ENCODE data around the gene ATF2.

The ATF2 gene

DNA sequence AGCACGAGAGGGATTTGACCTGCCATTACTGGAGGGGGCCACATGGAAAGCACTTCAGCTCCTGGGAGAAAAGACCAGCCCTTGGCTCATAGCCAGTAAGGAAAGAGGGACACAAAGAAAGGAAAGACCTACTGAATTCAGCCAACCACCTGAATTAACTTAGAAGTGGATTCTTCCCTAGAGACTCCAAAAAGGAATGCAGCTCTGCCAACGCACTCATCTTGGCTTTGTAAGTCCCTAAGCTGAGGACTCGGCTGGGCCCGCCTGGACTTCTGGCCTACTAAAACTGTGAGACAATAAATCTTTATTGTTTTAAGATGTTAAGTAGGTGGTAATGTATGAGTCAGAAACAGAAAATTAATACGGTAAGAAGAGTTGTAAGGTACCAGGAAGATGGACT lies 11.5 kb downstream of the ATF2 start:
- Histone ChIP-seq H3K27me3 (ENCODE audit: control insufficient read depth, insufficient read depth, low read length) (no peaks in the 10 kb centered on the region), H3K4me1 (ENCODE audit: control insufficient read depth, low read depth, low read length) (peaks cover 4% of the 10 kb centered on the region), H3K9ac (ENCODE audit: low read length) (no peak overlapping the region), H3K9me3 (ENCODE audit: control insufficient read depth, low read depth, low read length) (no peaks in the 10 kb centered on the region), H3K36me3 (ENCODE audit: control insufficient read depth, low read depth, low read length) (no peaks in the 10 kb centered on the region), H3K4me3 (ENCODE audit: low read length) (no peak overlapping the region), H3K27ac (ENCODE audit: low read length) (no peak overlapping the region)

DNA sequence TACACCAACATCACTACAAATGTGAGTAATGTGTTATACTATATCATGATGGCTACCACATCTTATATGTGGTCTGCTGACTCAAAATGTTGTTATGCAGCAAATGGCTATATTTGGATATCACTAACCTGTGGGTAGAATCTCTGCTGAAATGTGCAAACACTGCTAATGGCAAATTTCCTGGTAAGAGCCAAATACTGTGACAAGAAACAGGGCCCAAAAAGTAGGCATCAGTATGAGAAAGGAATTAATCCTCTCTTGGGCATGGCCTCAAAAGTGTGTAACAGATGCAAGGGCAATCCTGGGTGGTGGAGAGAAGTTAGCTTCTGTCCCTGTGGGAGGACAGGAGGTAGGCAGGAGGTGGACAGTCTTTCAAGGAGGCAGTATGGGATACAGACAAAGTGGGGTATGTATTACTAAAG lies 13.3 kb downstream of the ATF2 start:
- no peak overlapping the region for H3K27ac ChIP-seq (ENCODE audit: low read length)
- no peaks in the 10 kb centered on the region for H3K27me3 ChIP-seq (ENCODE audit: control insufficient read depth, insufficient read depth, low read length)
- H3K36me3 ChIP-seq (ENCODE audit: control insufficient read depth, low read depth, low read length), result peaks cover 2% of the 10 kb centered on the region
- H3K4me1 ChIP-seq (ENCODE audit: control insufficient read depth, low read depth, low read length), result peaks cover 4% of the 10 kb centered on the region
- H3K4me3 ChIP-seq (ENCODE audit: low read length), result no peak overlapping the region
- no peak overlapping the region for H3K9ac ChIP-seq (ENCODE audit: low read length)
- H3K9me3 ChIP-seq (ENCODE audit: control insufficient read depth, low read depth, low read length), result no peaks in the 10 kb centered on the region

DNA sequence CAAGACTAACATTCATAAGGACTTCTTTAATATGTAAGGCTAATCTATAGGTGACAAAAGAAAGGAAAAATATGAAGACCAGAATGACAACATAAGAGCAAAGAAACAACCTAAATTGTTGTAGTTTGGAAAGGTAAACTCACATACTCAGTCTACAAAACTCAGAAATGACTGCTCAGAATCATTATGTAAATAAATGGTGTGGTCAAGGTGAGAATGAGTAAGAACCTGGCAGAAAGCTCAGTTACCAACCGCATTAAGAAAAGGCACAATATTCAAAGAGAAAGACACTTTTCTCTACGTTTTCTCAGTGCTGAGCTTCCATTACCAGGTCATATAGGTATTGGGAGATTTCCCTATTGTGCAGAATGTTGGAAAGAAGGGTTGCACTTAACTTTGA lies 15.8 kb downstream of the ATF2 start:
- no peak overlapping the region for H3K9ac ChIP-seq (ENCODE audit: low read length)
- H3K4me3 ChIP-seq (ENCODE audit: low read length), result no peak overlapping the region
- H3K27me3 ChIP-seq (ENCODE audit: control insufficient read depth, insufficient read depth, low read length), result no peaks in the 10 kb centered on the region
- peaks cover 4% of the 10 kb centered on the region for H3K4me1 ChIP-seq (ENCODE audit: control insufficient read depth, low read depth, low read length)
- H3K9me3 ChIP-seq (ENCODE audit: control insufficient read depth, low read depth, low read length), result no peaks in the 10 kb centered on the region
- H3K36me3 ChIP-seq (ENCODE audit: control insufficient read depth, low read depth, low read length), result peaks cover 2% of the 10 kb centered on the region
- H3K27ac ChIP-seq (ENCODE audit: low read length), result no peak overlapping the region

DNA sequence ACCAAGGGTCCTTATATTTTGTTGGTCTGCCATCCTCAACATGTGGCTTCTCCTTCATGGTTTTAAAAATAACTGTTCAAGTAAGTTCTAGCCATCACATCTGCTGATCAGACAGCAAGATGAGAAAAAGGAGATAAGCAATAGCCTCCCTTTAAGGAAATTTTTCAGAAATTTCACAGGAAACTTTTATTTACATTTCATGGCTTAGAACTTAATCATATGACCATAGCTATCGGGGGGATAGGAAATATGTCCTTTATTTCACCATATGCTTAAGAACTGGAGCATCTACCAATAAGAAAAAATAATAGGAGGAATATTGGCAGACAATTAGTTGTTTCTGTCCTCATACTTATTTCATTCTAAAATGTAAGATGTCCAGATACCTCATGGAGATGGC lies 16.2 kb downstream of the ATF2 start:
- Histone ChIP-seq H3K4me3 (ENCODE audit: low read length) (no peak overlapping the region), H3K36me3 (ENCODE audit: control insufficient read depth, low read depth, low read length) (peaks cover 2% of the 10 kb centered on the region), H3K27me3 (ENCODE audit: control insufficient read depth, insufficient read depth, low read length) (no peaks in the 10 kb centered on the region), H3K9ac (ENCODE audit: low read length) (no peak overlapping the region), H3K9me3 (ENCODE audit: control insufficient read depth, low read depth, low read length) (no peaks in the 10 kb centered on the region), H3K4me1 (ENCODE audit: control insufficient read depth, low read depth, low read length) (peaks cover 4% of the 10 kb centered on the region), H3K27ac (ENCODE audit: low read length) (no peak overlapping the region)

DNA sequence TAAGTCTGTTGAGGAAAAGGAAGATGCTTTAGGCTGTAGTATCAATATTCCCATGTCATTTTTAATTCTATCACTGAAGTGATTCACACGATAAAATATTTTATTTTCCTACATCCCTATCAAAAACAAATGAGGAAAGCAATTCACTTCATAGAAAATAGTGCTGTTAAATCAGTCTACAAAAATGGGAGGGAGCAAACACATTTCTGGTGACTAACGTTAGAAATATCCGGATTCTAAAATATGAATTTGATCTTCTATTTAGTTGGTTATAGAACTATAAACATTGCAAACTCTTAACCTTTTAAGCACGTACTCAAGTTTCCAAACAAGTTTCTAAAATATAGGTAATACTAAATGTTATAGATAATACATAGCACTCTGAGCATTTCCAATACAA lies 20.8 kb downstream of the ATF2 start:
- Histone ChIP-seq H3K4me1 (ENCODE audit: control insufficient read depth, low read depth, low read length) (no peaks in the 10 kb centered on the region), H3K36me3 (ENCODE audit: control insufficient read depth, low read depth, low read length) (peaks cover 5% of the 10 kb centered on the region), H3K27ac (ENCODE audit: low read length) (no peak overlapping the region), H3K9ac (ENCODE audit: low read length) (no peak overlapping the region), H3K27me3 (ENCODE audit: control insufficient read depth, insufficient read depth, low read length) (no peaks in the 10 kb centered on the region), H3K4me3 (ENCODE audit: low read length) (no peak overlapping the region), H3K9me3 (ENCODE audit: control insufficient read depth, low read depth, low read length) (no peaks in the 10 kb centered on the region)

DNA sequence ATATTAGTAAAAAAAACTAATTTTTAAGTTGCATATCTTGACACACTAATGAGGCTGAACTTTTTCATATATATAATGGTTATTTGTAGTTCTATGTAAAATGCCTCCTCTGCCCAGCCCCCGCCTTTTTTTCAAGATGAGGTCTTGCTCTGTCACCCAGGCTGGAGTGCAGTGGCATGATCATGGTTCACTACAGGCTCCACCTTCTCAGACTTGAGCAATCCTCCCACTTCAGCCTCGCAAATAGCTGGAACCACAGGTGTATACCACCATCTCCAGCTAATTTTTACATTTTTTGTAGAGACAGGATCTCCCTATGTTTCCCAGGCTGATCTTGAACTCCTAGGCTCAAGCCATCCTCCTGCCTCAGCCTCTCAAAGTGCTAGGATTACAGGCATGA lies 24.3 kb downstream of the ATF2 start:
- Histone ChIP-seq H3K27me3 (ENCODE audit: control insufficient read depth, insufficient read depth, low read length) (no peaks in the 10 kb centered on the region), H3K36me3 (ENCODE audit: control insufficient read depth, low read depth, low read length) (peaks cover 5% of the 10 kb centered on the region), H3K27ac (ENCODE audit: low read length) (no peak overlapping the region), H3K4me1 (ENCODE audit: control insufficient read depth, low read depth, low read length) (no peaks in the 10 kb centered on the region), H3K9me3 (ENCODE audit: control insufficient read depth, low read depth, low read length) (no peaks in the 10 kb centered on the region), H3K9ac (ENCODE audit: low read length) (no peak overlapping the region), H3K4me3 (ENCODE audit: low read length) (no peak overlapping the region)

DNA sequence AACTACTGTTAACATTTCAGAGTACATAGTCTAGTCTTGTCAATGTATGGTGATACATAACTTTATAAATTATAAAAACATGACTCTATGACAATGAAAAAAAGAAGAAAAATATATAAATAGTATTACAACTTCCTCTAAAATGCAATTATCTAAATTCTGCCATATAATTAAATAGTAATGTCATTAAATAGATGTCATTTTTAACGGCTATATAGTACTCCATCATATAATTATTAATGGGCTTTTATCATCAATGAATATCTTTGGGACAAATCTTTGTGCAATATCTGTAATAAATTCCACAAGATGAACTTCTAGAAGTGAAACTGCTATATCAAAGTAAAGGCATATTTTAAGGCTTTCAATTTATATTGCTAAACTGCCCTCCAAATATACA lies 24.8 kb downstream of the ATF2 start:
- H3K27me3 ChIP-seq (ENCODE audit: control insufficient read depth, insufficient read depth, low read length), result no peaks in the 10 kb centered on the region
- H3K36me3 ChIP-seq (ENCODE audit: control insufficient read depth, low read depth, low read length), result peaks cover 7% of the 10 kb centered on the region
- no peak overlapping the region for H3K9ac ChIP-seq (ENCODE audit: low read length)
- H3K4me3 ChIP-seq (ENCODE audit: low read length), result no peak overlapping the region
- H3K4me1 ChIP-seq (ENCODE audit: control insufficient read depth, low read depth, low read length), result no peaks in the 10 kb centered on the region
- H3K27ac ChIP-seq (ENCODE audit: low read length), result no peak overlapping the region
- H3K9me3 ChIP-seq (ENCODE audit: control insufficient read depth, low read depth, low read length), result no peaks in the 10 kb centered on the region

DNA sequence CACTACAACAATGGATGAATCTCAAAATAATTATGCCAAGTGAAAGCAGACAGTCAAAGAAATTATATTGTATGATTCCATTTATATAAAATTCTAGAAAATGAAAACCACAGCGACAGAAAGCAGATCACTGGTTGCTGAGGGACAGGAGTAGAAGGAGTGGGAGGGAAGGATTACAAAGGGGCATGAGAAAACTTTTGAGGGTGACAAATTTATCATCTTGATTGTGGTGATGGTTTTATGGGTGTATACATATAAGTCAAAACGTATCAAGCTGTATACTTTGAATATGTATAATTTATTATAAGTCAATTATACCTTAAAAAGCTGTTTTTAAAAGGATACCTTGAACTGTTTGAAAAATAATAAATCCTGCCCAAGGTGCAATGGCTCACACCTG lies 27.7 kb downstream of the ATF2 start:
- H3K9ac ChIP-seq (ENCODE audit: low read length), result no peak overlapping the region
- peaks cover 12% of the 10 kb centered on the region for H3K36me3 ChIP-seq (ENCODE audit: control insufficient read depth, low read depth, low read length)
- H3K4me1 ChIP-seq (ENCODE audit: control insufficient read depth, low read depth, low read length), result peaks cover 13% of the 10 kb centered on the region
- H3K27me3 ChIP-seq (ENCODE audit: control insufficient read depth, insufficient read depth, low read length), result no peaks in the 10 kb centered on the region
- H3K4me3 ChIP-seq (ENCODE audit: low read length), result no peak overlapping the region
- no peak overlapping the region for H3K27ac ChIP-seq (ENCODE audit: low read length)
- H3K9me3 ChIP-seq (ENCODE audit: control insufficient read depth, low read depth, low read length), result no peaks in the 10 kb centered on the region

DNA sequence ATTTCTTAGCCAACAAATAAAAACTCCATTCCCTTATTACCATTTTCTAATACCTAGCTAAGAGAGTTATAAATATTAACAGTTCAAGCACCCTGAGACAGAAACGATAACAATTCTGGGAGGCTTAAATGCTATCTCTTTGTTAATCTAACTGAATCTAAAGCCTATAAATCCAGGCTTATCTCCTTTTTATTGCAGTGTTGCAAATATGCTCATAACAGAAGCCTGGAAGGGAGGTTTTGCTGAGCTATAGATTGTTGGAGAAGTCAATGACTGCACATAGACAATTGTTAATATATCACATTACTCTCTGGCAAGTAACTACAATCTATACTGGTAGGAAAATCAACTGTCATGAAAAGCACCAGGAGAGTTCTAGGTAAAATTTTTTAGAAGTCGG lies 30.2 kb downstream of the ATF2 start:
- peaks cover 14% of the 10 kb centered on the region for H3K36me3 ChIP-seq (ENCODE audit: control insufficient read depth, low read depth, low read length)
- no peak overlapping the region for H3K9ac ChIP-seq (ENCODE audit: low read length)
- H3K4me1 ChIP-seq (ENCODE audit: control insufficient read depth, low read depth, low read length), result peaks cover 14% of the 10 kb centered on the region
- no peaks in the 10 kb centered on the region for H3K9me3 ChIP-seq (ENCODE audit: control insufficient read depth, low read depth, low read length)
- H3K27me3 ChIP-seq (ENCODE audit: control insufficient read depth, insufficient read depth, low read length), result no peaks in the 10 kb centered on the region
- H3K4me3 ChIP-seq (ENCODE audit: low read length), result no peak overlapping the region
- no peak overlapping the region for H3K27ac ChIP-seq (ENCODE audit: low read length)

DNA sequence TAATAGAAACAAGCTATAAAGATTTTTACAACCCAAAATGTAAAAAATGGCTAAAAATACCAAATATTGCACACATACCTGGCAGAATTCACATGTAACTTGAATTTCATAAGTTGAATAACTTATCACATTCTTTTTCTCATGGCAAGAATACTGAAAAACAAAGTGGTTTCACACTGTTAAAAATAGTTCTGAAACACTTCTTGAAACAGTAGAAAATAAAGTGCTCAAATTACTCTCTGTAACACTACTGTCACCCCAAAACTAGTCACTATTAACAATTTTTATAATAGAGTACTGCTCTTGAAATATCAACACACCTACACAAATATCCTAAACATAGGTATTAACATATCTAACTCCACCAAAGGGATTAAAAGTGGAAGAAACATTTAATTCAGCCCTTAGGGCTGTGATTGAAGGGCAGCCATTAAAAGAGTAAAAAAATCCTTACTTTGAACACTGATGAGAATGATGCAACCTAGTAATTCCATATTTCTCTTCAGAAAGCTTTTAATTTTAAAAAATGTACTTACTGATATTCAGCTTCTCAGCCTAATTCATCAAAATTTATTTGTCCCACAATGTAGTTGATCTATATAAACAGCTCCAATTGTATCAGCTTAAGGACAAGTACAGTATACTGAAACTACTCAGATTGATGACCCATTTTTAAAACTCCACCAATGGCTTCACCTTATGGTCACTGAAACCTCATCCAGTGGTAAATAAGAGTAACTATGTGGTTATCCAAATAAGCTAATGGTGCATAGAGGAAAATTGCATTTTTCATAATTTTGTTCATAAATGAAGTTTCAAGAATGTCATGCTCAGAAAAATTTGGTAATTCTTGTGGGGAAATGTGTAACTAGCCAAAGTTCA lies 31.4 kb downstream of the ATF2 start:
- Histone ChIP-seq H3K27me3 (ENCODE audit: control insufficient read depth, insufficient read depth, low read length) (no peaks in the 10 kb centered on the region), H3K27ac (ENCODE audit: low read length) (no peak overlapping the region), H3K9me3 (ENCODE audit: control insufficient read depth, low read depth, low read length) (no peaks in the 10 kb centered on the region), H3K4me3 (ENCODE audit: low read length) (no peak overlapping the region), H3K4me1 (ENCODE audit: control insufficient read depth, low read depth, low read length) (peaks cover 14% of the 10 kb centered on the region), H3K36me3 (ENCODE audit: control insufficient read depth, low read depth, low read length) (peaks cover 14% of the 10 kb centered on the region), H3K9ac (ENCODE audit: low read length) (no peak overlapping the region)

DNA sequence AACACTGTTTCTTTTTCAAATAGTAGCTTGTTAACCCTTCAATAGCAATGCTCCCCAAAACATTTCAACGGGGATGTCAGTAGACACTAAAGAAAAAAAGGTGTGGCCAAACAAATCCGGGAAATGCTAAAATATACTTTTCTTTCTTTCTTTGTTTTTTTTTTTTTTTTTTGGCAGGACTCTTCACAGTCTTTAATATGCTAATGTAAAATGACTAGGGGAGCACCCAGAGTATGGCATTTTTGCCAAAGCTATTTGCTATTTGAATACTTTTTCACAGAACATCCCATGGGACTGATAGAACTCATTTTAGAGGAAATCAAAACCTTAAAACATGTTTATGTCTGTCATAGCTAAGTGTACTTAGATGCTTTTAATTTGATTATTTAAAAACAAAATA lies 32.1 kb downstream of the ATF2 start:
- no peaks in the 10 kb centered on the region for H3K27me3 ChIP-seq (ENCODE audit: control insufficient read depth, insufficient read depth, low read length)
- H3K9me3 ChIP-seq (ENCODE audit: control insufficient read depth, low read depth, low read length), result no peaks in the 10 kb centered on the region
- H3K4me1 ChIP-seq (ENCODE audit: control insufficient read depth, low read depth, low read length), result peaks cover 15% of the 10 kb centered on the region
- H3K27ac ChIP-seq (ENCODE audit: low read length), result no peak overlapping the region
- no peak overlapping the region for H3K9ac ChIP-seq (ENCODE audit: low read length)
- H3K36me3 ChIP-seq (ENCODE audit: control insufficient read depth, low read depth, low read length), result peaks cover 18% of the 10 kb centered on the region
- H3K4me3 ChIP-seq (ENCODE audit: low read length), result peak overlapping the region; percentile 4

DNA sequence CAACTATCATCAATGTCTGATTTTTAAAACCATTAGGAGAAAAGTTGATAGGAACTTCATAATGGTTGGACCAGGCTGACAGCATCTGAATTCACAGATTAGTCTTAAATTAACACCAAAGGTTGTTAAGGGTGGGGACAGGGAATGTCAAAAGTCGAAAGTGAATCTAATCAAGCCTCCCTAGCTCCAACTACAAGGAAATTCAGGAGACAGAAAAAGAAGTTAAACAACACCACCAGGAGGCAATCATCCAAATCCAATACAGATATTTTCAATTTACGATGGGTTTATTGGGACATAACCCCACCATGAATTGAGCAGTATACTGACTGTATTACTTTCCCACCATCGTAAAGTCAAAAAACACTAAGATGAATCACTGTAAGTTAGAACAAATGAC lies 32.8 kb downstream of the ATF2 start:
- H3K36me3 ChIP-seq (ENCODE audit: control insufficient read depth, low read depth, low read length), result peaks cover 19% of the 10 kb centered on the region
- H3K4me1 ChIP-seq (ENCODE audit: control insufficient read depth, low read depth, low read length), result peaks cover 19% of the 10 kb centered on the region
- no peaks in the 10 kb centered on the region for H3K27me3 ChIP-seq (ENCODE audit: control insufficient read depth, insufficient read depth, low read length)
- H3K4me3 ChIP-seq (ENCODE audit: low read length), result no peak overlapping the region
- H3K27ac ChIP-seq (ENCODE audit: low read length), result no peak overlapping the region
- H3K9me3 ChIP-seq (ENCODE audit: control insufficient read depth, low read depth, low read length), result no peaks in the 10 kb centered on the region
- no peak overlapping the region for H3K9ac ChIP-seq (ENCODE audit: low read length)
